GM19025 (cell line): ENCODE measurements around the gene AOPEP.
"Not testable (repeated sequence)": the region's sequence is repeated elsewhere in the genome, so short reads cannot be mapped to it uniquely, and the experiment has no call there.

Source experiments
- ATAC-seq: cut with Tn5 transposase; IDR thresholded peaks from one replicate; pipeline ENCODE4 v1.9.1; 2021; ENCODE audit warnings: mild to moderate bottlenecking, low read depth, moderate library complexity; ENCODE audit not compliant: unreplicated experiment

Gene AOPEP

GRCh38 chr9:94861589-94862272 lies 135.2 kb downstream of the AOPEP start:
- ATAC-seq: no peak

- no peak for ATAC-seq
Measured at GRCh38 chr9:94864196-94864595, 137.7 kb downstream of the AOPEP start.

DNA sequence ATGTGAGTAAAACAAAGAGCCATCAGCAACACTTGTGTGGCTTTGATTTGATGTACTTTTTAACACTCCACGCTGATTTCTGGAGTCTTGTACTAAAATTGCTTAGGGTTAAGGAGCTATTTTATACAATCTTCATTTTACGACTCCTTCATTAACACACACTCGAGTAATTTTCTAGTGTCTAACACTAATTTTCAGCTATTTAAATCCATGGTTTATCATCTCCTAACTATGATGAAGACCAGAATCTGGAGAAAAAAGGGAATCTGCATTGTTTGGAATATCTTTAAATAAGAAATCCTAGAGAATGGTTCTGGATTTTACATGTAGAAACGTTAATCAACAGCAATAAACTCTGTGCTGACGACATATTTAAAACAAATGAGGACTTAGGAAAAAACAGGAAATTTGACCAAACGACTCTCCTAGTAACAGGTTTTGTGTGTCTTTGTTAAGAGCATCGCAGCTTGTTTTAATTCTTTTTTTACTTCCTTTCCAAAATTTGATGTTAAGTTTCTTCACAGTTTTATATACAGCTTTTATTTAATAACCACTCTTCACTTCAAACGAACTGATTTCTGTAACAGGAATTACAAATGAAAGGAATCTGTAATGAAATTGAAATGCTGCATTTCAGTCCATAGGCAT lies 138.5 kb downstream of the AOPEP start:
- no peak for ATAC-seq

GRCh38 chr9:94865582-94866452 lies 139.3 kb downstream of the AOPEP start:
- no peak for ATAC-seq

- ATAC-seq: no peak
Measured at GRCh38 chr9:94866770-94867169, 140.3 kb downstream of the AOPEP start.

DNA sequence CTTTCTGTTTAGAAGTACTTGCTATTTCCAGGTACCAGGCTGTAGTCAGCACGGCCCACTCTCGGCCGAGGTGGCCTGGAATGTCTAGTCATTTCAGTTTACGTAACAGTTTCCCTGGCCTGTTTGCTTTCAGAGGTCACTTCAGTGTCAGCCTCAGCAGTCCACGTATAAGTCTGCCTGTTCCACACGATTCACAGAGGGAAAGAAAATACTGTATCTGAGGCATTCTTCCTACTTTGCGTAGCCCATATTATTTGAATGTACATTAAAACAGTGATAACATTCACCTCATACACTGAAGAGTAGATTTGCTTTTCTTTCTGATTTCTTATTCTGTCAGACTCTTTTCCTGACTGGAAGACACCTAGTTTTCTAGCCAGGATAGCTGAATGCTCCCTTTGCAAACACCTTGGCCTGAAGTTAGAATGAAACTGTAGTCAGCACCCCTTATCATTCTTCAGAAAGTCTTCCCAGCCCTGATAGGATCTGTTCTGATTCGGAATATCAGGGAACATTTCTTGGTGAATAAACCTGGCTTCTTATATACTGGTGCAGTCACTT lies 140.9 kb downstream of the AOPEP start:
- ATAC-seq: no peak

GRCh38 chr9:94867842-94868312 lies 141.4 kb downstream of the AOPEP start:
- ATAC-seq: no peak

- ATAC-seq: no peak
Measured at GRCh38 chr9:94868464-94868863, 142.0 kb downstream of the AOPEP start.

DNA sequence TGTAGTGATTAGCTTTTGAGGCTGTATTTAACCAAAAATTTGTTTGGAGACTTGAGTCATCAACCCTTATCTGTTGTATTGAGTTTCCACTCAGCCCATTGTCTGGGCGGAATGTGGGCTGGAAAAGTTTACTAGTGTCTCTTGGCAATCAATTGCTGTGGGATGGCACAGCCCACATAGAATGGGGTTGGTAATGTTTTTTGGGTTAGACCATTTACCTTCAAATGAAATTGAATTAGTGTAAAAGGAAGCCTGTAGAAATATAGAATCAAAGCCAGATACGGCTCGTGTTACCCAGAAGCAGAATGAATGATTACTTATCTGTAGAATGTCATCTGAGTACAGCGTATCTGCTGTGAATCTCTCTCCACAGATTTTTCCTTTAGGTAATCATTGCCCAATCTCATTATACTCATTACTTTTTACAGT lies 142.9 kb downstream of the AOPEP start:
- no peak for ATAC-seq

DNA sequence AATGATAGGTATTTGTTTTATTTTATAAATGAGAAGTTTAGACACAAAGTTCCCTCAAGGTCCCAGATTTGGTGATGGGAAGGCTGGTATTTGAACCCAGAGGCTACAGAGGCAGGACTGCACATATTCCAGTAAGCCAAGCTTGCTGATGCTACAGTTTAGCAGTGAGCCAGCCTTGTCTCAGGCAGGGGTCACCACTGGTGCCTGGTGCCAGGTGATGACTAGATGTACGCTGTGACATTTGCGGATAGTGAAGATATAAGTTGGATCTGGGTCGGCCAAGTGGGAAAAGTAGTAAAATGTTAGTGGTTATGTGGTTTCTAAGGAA lies 143.9 kb downstream of the AOPEP start:
- no peak for ATAC-seq

DNA sequence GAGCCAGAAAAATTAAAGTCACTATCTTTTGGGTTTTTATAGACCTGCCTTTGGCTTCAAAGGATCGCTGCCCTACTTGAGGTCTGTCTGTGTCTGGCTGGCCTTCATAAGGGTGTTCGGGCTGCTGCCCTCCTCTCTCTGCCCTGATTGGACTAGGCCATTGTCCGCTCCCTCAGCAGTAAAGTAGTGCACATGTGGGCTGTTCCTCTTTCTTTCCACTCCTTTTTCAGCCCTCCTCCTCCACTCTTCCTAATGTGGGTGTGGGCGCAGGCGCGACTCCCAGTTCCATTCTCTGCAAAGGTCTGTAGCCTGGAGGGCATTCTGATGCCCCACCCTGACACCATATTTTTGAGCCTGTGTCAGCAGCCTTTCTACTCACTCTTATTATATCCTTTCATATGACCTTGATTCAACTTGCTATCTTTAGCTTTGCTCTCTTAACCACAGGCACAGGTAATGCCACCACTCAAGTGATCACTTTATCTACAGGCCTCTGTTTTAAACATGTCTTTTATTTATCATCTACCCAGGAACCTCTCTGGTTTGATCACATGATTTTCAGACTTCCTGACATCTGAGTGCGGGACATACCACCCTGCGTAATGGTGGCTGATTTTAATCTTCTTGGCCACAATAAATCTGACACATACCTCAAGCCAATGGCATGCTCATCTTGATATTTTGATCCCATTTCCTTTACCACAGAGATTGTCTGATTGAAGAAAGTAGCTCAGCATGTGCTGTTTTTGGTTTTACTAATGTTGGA lies 144.5 kb downstream of the AOPEP start:
- ATAC-seq: no peak

DNA sequence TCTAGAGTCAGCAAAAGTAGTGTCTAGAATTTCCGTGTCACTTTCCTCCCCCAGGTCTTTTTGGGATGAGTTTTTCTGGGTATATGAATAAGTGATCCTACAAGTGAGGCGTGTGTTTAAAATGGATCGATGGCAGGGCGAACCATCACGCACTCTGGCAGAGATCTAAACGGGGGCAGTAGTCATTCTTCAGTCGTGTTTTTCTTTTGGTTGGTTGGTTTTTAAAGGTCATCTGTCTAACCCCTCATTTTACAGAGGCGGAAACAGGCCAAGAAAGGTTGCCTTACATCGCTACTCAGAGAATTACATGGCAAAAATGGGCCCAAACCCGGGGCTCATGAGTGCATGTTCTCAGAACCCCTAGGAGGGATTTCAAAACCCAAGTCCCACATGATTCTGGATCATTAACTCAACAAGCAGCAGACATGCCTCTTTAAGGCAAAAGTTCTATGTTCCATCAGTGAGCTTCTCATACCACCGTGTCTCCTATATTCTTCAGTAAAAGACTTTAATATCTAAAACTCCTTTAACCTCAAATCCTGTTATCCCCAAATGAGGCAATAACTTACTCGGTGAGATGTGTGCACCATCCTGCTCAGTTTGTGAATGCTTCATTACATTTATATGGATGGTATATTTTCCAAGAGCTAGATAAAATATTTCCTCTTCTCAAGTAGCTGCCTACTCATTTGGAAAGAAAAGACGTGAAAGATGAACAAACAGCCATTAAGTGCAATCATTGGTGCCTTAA lies 145.8 kb downstream of the AOPEP start:
- ATAC-seq: no peak

DNA sequence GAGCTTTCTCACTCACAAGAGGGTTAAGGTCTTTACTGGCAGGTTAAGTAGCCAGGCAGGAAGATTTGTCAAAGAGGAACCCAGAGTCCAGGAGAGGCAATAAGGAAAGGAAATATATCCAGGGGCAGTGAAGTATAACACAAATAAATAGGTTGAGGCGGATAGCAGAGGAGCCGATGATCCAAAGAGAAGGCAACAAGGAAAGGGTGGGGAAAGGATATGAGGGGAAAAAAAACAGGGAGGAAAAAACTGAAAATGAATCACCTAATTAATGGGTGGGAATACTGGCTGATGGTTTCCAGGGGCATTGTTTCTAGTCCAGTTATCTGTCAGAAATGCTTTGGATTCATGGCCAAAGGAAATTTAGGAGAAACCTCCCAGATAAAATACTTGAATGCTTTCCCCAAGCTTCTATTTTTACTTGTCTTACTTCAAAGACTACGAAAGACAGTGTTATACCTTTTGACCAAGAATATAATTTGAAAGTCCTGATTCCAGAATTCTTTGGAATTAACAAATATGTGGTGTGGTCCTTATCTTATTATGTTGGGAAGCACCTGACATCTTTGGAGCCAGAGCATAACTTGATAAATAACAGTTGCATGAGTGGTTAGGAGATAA lies 146.5 kb downstream of the AOPEP start:
- no peak for ATAC-seq

DNA sequence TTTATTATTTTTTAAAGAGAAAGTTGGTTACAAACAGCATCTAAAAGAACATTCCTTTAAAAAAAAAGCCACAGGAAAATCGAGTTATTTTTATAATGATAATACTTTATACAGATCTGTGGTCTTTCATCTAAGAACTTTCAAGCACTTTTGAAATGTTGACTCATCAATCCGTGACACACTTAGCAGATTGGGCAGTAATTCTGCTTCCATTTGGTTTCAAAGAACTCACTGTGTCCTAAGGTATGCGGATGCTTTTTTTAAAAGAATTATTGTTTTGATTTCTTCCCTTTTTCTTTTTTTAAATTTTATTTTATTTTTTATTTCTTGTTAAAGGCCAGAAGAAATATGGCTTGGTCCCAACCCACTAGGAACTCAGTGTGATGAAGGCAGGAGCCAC lies 147.8 kb downstream of the AOPEP start:
- ATAC-seq: no peak

- peak; percentile 55 for ATAC-seq
Measured at GRCh38 chr9:94875300-94876020, 149.0 kb downstream of the AOPEP start.

- ATAC-seq: not testable (repeated sequence)
Measured at GRCh38 chr9:94878804-94879203, 152.3 kb downstream of the AOPEP start.

DNA sequence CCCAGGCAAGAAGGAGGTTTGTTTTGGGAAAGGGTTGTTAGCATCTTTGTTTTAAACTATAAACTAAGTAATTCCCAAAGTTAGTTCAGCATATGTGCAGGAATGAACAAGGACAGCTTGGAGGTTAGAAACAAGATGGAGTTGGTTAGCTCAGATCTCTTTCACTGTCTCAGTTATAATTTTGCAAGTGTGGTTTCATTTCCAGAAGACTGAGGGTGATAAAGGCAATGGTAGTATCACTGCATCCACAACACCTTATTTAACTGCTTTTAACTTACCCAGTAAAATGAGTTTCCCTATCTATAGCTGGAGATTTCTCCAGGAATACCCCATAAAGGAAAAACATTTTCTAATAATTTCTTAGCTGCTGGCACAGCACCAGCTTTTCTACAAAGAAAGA lies 152.7 kb downstream of the AOPEP start:
- ATAC-seq: no peak

- no peak for ATAC-seq
Measured at GRCh38 chr9:94881023-94881422, 154.5 kb downstream of the AOPEP start.

- no peak for ATAC-seq
Measured at GRCh38 chr9:94881454-94881853, 155.0 kb downstream of the AOPEP start.
